GM19328 (cell line): ENCODE measurements around the gene SPINK5.

ENCODE experiments used
- ATAC-seq: cut with Tn5 transposase; IDR thresholded peaks from one replicate; pipeline ENCODE4 v1.9.1; 2021; ENCODE audit warnings: mild to moderate bottlenecking, moderate library complexity; ENCODE audit not compliant: unreplicated experiment

Gene SPINK5

DNA sequence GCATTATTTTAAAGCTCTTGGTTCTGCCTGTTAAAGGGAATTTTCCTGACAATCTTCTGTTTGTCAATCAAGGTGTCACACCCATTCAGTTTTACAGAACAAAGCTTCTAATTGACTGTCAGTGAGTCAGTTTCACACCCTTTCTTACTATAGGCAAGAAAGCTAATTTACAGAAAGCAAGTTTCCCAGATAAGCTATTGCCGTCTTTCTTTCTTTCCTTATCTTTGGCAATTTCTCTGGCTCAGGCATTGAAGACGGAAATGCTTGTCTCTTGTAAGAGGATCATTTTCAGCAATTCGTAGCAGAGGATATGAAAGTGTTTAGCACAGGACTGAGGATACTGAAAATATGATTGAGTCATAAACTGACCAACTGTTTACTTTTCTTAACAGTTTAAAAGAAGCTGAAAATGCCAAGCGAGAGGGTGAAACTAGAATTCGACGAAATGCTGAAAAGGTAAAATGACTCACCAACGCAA is 27.0 kb downstream of the SPINK5 start:
- no peak for ATAC-seq

DNA sequence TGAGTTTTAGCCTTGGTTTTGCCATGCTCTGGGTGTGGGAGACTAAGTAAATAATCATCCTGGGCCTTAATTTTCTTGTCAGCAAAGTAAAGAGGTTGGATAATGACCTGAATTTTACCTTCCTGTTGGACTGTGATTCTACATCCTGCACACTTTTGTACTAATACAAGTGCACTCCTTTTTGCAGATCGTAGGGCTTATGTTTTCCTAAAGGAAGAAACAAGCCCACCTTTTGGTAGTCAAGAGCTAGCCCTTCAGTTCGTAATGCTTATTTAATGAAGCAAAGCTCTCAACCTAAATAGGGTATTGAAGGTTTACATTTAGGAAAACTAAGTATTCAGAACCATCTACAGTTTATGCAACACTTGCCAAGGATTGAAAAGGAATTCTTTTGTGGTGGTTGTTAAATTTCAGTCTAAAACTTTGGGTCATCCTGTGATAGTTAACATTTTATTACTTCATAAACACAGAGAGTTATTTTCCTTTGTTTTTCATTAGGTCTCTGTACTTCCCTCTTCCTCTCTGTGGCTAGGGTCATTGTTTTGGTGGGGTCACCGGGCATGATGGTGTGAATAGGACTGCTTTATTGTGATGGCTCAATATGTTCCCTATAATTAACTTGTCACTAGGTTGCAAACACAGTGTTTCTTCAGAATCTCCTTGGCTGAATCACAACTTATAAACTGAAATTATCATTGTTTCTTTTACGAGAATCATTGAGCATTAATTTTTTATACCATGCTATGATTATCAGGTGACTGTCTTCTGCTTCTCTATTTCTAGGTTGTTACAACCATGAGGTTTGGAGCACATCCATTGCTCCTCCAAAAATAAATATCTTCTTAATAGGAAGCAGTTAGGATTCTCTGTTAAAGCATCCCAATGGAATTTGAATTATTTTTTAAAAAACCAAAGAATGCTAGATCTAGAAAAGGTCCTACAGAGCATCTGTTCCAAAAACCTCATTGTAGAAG is 28.5 kb downstream of the SPINK5 start:
- no peak for ATAC-seq

DNA sequence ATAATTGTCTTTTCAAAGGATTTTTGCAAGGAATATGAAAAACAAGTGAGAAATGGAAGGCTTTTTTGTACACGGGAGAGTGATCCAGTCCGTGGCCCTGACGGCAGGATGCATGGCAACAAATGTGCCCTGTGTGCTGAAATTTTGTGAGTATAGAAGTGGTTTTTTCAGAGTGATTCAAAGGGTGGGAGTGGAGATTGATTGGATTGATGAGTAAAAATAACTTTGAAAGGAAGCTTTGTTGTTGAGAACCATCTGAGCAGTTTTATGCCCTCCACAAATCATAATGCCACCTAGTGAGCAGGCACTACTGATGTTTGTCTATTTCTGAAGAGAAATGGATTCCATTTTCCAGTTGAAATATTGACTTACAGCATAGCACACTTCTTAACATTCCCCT is 30.6 kb downstream of the SPINK5 start:
- no peak for ATAC-seq

DNA sequence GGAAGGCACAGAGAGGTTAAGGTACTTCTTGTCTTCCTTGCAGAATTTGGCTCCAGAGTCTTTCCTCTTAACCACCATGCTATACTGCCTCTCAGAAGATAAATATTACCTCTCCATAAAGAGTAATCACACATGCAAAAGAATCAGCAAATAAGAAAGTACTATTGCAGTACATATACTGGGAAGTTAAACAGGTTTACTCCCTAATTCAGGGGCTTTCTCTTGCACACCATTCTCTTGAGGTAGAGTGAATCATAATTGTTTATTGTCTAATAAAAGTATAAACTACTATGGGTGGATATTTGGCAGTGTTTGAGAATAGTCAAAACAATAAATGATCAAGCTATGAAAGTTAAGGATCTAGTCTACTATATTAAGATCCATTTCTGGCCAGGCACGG is 40.4 kb downstream of the SPINK5 start:
- ATAC-seq = no peak

DNA sequence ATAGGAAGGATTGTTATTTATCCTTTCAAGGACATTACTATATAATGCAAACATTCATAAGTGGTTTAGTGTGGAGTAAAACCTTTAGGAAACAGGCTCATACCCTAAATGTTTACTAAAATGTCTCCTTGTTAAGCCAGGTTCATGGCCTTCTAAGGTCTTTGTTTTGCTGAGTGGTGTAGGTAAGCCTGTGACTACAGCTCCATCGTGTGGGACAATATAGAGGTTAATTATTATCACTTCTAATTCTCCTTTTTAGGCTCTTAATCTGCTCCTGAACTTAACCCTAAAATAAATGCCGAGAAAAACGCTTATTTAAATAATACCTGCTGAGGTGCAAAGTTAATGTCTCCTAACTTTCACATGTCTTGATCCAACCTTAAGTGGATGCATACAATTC is 43.8 kb downstream of the SPINK5 start:
- ATAC-seq = no peak

DNA sequence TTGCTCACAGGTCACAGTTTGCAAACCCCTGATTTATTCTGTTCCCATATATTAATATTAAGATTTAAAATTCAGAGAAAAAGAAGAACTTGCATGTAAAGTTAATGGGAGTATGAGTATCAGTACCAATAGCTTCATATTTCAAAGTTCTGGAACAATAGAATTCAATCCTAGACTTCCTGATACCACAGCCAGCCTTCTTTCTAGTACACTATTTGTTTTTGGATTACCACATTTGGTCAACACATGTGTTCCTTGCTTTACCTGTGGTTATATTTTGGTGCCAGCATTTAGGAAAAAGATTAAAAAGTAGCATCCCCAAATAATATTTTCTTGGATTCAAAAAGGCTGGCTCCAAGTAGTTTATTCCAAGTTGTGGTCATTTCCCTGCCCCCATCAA is 49.5 kb downstream of the SPINK5 start:
- no peak for ATAC-seq

DNA sequence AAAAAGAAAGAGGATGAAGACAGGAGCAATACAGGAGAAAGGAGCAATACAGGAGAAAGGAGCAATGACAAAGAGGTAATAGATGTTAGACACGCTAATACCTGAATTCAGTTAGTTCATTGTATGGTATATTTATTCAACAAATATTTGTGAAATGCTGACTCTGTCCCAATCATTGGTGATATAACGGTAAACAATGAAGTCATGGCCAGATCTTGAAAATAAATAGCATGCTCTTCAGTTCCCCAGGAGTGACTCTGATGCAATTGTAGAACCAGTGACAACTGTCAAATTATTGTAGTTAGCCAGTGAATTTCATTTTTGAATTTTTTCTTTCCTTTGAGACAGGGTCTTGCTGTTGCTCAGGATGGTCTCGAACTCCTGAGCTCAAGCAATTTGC is 56.5 kb downstream of the SPINK5 start:
- ATAC-seq = no peak

DNA sequence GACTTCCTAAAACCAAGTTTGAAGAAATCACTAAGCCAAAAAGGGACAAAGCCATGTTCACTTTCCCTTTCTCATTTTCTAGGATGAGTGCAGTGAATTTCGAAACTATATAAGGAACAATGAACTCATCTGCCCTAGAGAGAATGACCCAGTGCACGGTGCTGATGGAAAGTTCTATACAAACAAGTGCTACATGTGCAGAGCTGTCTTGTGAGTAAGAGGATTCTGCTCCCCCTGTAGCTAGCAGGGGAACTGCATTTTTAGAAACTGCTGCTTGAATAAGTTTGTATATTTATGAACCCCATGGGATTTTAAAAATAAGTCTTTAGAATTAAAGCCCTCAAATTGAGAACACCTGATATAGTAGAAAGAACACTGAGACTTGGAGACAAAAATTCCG is 61.9 kb downstream of the SPINK5 start:
- ATAC-seq = no peak

DNA sequence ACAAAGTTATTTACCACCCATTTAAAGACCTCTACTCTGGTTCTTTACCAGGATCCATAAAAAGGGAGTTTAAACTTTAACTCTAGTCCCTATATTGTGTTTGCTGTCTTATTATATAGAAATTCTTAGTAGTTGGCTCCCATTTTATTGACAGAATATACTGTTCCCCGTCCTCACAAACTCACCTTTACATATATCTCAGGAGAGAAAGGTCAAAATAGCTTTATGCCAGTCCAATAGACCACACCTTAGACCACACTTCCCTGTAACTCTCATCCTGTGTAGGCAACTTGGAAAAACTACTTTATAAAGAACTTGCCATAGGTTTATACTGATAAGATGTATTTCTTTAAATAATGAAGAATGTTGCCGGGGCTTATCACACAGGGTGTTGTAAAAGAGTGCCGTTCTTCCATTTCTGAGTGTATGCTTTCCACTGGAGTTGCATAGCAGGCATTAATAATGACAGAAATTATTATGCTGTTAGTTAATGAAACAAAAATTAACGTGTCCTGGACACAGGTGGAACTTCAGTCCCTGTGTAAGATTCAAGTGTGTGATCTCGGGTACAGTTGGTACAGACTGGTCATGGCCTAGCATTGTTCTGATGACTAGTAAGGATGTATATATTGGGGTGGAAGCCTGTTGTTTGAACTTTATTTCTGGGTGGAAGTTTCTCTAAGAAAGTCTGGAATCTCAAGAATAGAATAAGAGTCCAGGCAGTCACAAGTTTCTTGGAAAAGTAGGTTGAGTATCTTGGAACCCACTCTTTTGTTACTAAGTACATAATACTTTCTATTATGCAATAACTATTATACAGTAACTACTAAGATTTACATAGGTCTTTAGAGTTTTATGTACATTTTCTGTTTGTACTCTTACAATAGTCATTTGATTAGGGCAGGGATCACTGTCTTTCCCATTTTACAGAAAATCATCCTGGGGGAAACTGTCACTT is 71.6 kb downstream of the SPINK5 start:
- ATAC-seq = no peak

DNA sequence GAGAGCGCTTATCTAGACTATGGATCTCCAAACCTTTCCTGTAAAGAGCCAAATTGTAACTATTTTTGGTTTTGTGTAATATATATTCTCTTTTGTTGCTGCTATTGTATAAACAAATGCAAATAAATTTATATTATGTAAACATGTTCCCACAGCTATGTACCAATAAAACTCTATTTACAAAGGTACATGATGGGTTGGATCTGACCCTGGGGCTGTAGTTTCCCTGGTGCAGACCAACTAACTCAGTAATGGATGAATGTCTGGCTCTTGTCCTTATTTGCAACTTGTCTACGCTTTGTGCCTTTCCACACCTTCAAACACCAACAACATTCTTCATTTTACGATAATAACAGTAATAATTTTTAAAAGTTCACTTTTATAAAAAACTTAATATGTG is 77.1 kb downstream of the SPINK5 start:
- ATAC-seq = no peak

DNA sequence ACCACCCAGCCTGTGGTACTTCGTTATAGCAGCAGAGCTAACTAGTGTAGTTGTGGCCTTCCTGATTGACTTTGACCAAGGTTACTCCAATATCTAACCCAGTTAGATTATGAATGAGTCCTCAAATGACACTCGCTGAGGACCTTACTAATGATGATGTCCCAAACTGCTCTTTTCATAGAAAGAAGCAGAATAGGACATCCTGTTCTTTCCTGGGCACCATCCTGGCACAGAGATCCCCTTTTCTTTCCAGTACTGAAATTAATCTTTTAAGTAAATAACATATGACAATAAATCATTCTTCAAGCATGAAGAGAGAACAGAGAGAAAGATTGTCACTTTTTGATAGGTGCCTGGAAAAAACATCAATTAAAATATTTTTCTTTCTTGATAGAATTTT is 77.9 kb downstream of the SPINK5 start:
- ATAC-seq = no peak

DNA sequence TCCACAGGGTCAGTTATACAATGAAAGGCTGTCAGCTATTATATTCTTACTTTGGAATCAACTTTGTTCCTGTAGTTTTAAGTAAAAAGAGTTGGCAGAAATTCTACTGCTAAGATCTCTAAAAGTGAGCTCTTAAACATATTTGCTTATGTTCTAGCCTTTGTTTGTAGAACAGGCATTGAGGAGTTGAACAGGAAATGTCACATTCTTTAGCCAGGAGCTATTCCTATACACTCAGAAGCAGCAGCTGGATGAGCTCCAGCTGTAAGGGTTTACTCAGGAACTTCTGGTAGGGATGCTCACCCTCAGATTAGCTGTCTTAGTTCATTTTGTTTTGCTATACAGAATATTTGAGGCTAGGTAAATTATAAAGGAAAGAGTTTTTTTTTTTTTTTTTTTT is 82.1 kb downstream of the SPINK5 start:
- ATAC-seq = no peak

DNA sequence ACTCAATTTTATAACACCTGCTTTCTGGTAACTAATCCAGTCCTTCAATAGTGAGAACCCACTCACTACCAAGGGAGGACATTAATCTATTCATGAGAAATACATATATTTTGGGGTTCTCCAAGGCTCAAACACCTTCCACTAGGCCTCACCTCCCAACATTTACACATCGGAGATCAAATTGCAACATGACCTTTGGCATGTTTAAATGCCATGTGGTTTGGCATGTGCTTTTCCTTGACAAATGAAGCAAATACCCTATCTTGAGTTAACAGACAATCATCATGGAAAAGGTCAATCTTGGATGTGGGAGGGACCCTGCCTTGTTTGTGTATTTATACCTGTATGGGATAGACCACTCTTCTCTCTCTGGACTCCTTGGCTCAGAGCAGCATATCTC is 82.7 kb downstream of the SPINK5 start:
- no peak for ATAC-seq

DNA sequence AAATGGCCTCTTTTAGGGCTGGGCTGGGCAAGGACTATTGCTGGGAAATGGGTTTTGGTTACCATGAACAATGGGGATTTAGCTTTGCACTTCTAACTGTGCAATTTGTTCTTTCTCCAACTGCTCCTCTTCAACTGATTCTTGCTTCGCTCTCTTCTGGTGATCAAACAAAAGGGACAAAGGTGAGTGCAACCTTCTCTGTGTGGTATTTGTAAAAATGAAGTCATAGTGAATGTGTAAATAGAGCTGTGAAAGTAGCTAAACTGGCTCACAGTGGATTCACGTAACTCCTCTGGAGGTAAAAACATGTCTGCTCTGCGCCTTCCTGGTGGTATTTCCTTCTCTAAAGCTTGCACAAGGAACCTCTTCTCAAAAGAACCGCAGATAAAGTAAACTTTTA is 83.6 kb downstream of the SPINK5 start:
- ATAC-seq = no peak

DNA sequence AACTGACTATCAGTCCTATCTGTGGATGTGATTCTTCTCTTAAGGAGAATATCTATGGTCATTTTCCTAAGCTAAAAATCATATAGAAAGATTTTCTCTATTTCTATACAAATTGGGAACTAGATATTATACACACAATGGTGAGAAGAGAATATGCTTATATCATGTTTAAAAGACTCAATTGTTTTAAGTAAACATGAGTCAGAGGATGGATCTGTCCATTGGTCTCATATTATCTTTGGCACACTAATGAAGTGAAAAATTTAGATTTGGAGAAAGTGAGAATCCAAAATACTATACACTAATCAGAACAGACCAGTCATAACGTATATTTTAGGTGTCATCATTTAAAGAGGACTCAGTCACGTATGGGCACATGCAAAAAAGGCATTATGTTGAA is 88.1 kb downstream of the SPINK5 start:
- no peak for ATAC-seq

DNA sequence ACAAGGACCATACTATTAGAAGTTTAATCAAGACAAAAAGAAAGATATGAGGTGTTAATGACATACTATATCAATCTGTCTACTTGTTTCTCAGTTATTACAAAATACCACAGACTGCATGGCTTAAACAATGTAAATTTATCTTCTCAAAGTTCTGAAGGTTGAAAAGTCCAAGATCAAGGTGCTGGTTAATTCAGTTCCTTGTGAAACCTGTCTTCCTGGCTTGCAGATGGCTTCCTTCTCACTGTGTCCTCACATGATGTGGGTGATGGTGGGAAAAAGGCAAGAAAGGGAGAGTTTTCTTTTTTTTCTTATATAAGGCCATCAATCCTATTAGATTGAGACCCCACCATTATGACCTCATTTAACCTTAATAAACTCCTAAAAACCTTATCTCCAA is 89.0 kb downstream of the SPINK5 start:
- no peak for ATAC-seq

DNA sequence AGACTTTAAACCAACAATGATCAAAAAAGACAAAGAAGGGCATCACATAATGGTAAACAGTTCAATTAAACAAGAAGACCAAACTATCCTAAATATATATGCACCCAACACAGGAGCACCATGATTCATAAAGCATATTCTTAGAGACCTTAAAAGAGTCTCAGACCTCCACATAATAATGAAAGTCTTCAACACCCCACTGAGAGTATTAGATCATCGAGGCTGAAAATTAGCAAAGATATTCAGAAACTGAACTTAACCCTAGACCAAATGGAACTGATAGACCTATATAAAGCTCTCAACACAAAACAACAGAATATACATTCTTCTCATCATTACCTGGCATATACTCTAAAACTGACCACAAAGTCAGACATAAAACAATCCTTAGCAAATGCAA is 92.8 kb downstream of the SPINK5 start:
- no peak for ATAC-seq

DNA sequence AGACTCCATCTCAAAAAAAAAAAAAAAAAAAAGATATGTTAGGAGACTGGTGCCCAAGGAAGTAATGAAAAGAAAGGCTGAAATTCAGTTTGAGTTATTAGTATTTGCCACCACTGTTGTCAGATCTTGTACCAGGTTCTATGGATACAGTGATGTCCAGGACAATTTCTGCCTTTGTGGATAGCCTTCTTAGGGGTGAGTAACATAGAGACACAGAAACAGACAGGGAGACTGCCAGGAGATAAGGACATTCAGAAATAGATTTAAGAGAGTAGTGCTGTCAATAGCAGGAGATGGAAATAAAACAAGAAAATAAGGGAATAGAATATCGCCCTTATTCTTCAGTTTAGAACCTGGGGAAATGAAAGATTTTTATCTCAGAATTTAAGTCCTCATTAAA is 98.3 kb downstream of the SPINK5 start:
- ATAC-seq = no peak

DNA sequence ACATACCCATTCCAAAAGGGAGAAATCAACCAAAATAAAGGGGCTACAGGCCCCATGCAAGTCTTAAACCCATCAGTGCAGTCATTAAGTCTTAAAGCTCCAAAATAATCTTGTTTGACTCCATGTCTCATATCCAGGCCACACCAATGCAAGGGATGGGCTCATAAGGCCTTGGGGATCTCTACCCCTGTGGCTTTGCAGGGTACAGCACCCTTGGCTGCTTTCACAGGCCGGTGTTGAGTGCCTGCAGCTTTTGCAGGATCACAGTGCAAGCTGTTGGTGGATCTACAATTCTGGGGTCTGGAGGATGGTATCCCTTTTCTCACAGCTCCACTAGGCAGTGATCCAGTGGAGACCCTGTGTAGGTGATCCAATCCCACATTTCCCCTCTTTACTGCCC is 99.6 kb downstream of the SPINK5 start:
- no peak for ATAC-seq

DNA sequence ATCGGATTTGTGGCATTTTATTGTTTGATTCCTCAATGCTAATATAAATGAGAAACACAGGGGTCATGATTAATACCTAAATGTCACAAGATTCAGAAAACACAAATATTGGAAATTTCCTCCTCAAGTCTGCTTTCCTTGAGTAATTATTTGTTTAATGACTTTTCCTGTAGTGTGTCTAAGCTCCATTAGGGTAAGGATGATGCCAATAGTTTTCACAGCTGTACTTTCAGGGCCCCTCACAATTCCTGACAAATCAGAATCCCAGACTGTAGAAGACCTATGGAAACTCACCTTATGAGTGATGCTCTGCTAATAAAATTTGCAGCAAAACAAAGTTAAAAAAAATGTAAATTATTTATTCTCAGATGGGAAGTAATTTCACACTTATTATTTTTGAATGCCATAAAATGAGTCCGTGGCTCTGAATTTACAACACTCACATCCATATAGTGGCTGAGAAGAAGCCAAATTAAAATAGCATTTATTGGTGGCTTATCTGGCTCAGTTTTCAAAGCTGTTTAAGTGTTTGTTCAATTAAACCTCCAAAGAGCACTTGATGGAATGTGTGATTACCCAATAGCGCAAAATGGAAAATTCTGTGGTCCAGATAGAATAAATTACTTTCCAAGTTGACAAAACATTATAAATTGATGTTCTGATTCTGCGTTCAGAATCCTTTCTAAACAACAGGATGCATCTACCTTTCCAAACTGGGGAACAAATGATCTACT is 102.9 kb downstream of the SPINK5 start:
- ATAC-seq = no peak

DNA sequence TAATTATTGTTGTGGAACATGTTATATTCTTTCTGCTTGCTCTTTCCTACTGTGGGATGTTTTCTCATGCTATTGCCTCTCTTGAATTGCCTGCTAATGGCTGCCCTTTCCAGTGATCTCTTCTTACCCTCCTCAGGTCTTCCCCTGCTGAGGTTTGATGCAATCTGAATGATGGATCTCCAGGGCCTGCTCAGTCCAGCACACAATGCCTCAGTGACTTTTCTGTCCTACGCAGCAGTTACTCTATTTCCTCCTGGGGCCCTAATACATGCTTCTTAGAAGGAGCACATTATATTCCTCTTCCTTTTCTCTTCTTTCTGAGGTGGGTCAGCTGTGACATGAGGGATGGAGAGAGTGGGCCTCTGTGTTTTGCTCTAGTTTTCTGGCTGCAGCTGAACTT is 104.5 kb downstream of the SPINK5 start, which contains the start of gene SPINK14:
Gene SPINK14, plus strand, starts transcription at position 301 of the 400 bp plus-strand sequence. CDS start 1,187 bp downstream, outside the sequence.
- ATAC-seq = no peak
